K562 (cell line): ENCODE data around the gene SIRT2. TPM values are rescaled to one million over a fixed set of nuclear protein-coding genes. Genes with fewer than 3 reads are reported as not detected.

ENCODE experiments used
- ATAC-seq: fragments of 200-7000 bp; cut with Tn5 transposase; 3 replicates; pipeline ENCODE4 v1.9.1; 2020; ENCODE audit warnings: moderate library complexity
- BruUV-seq: library from RNA; stranded (reverse); fragments of 400-500 nt; replicated peaks from 2 replicates; lab custom pipeline; 2021; lab: Mats Ljungman, UMichigan
- CTCF ChIA-PET: fragments of 300-600 bp; formaldehyde crosslinking; extraction: SDS; loops from one replicate; lab custom pipeline; 2021; ENCODE audit warnings: low intra/inter-chr PET ratio; lab: Yijun Ruan, JAX
- POLR2A ChIA-PET: fragments of 300-600, 350-650 bp; sonication (Branson Sonifier 250); formaldehyde crosslinking; extraction: SDS; loops from one replicate; lab custom pipeline; 2021; ENCODE audit warnings: antibody characterized with exemption, inconsistent platforms; lab: Yijun Ruan, JAX
- DNase-seq, 4 experiments: peaks; one replicate each; pipeline versions ENCODE4 v3.0.0 to v3.0.0-alpha.2; 2011 to 2018; ENCODE audit warnings: low spot score in 3 of 4, mixed read lengths in 3 of 4; ENCODE audit errors: extremely low read depth in 1 of 4
- FAIRE-seq: peaks from 2 replicates; lab custom pipeline; 2011; peaks lifted over from hg19 to GRCh38; lab: Jason Lieb, UNC
- H2AFZ ChIP-seq: 2 replicates; pipeline ENCODE4 v1.6.0; 2011; ENCODE audit warnings: low read depth, low read length, control low read depth, inconsistent platforms
- H3K27ac ChIP-seq: fragments of 200-600 bp; 3 replicates; pipeline ENCODE4 v1.8.0; 2011; ENCODE audit warnings: low read depth, mild to moderate bottlenecking, control low read depth, inconsistent platforms, low read length, moderate library complexity, mixed read lengths; ENCODE audit errors: extremely low read depth
- H3K27me3 ChIP-seq, 2 experiments: fragments of 300-600 bp in 1 of 2; 2 replicates in 1 of 2; 3 replicates in 1 of 2; pipeline versions ENCODE4 v1.6.0 to v1.8.0; 2011; ENCODE audit warnings: inconsistent platforms in 2 of 2, low read length in 2 of 2, mild to moderate bottlenecking in 1 of 2, mixed read lengths in 1 of 2, moderate library complexity in 1 of 2; ENCODE audit not compliant: control insufficient read depth in 2 of 2, insufficient read depth in 2 of 2
- H3K36me3 ChIP-seq: fragments of 300-600 bp; 3 replicates; pipeline ENCODE4 v1.8.0; 2011; ENCODE audit warnings: mild to moderate bottlenecking, low read length, inconsistent platforms; ENCODE audit not compliant: control insufficient read depth, insufficient read depth
- H3K4me1 ChIP-seq, 2 experiments: fragments of 200-600 bp in 1 of 2; replicated peaks in 1 of 2; 2 replicates in 1 of 2; 3 replicates in 1 of 2; pipeline versions ENCODE4 v1.5.1 to v1.8.0; 2011; ENCODE audit warnings: inconsistent platforms in 2 of 2, low read length in 2 of 2, mild to moderate bottlenecking in 1 of 2, mixed read lengths in 1 of 2, moderate library complexity in 1 of 2; ENCODE audit not compliant: control insufficient read depth in 2 of 2, insufficient read depth in 2 of 2
- H3K4me2 ChIP-seq: 2 replicates; pipeline ENCODE4 v1.6.1; 2011; ENCODE audit warnings: low read length, control low read depth, inconsistent platforms, mixed read lengths; ENCODE audit not compliant: insufficient read depth
- H3K4me3 ChIP-seq: fragments of 200-600 bp; sonication (generic), shearing (Covaris generic); 2 replicates; pipeline ENCODE4 v1.5.1; 2016; ENCODE audit warnings: control low read depth, inconsistent platforms
- H3K79me2 ChIP-seq: fragments of 200-600 bp; 3 replicates; pipeline ENCODE4 v1.8.0; 2011; ENCODE audit warnings: low read length, inconsistent platforms; ENCODE audit not compliant: control insufficient read depth, insufficient read depth
- H3K9ac ChIP-seq, 2 experiments: 2 replicates each; pipeline versions ENCODE4 v1.6.0 to v1.6.1; 2011; ENCODE audit warnings: low read depth in 2 of 2, low read length in 2 of 2, control low read depth in 1 of 2, inconsistent platforms in 1 of 2, mild to moderate bottlenecking in 1 of 2, mixed read lengths in 1 of 2; ENCODE audit not compliant: insufficient read depth in 1 of 2
- H3K9me1 ChIP-seq: one replicate; pipeline ENCODE4 v1.6.0; 2011; ENCODE audit warnings: inconsistent platforms, mild to moderate bottlenecking, low read length, moderate library complexity; ENCODE audit not compliant: control insufficient read depth, insufficient read depth
- H3K9me3 ChIP-seq: replicated peaks from 2 replicates; pipeline ENCODE4 v1.5.1; 2011; ENCODE audit warnings: low read depth, low read length, inconsistent platforms; ENCODE audit not compliant: control insufficient read depth, insufficient read depth
- H4K20me1 ChIP-seq: replicated peaks from 2 replicates; pipeline ENCODE4 v1.6.1; 2011; ENCODE audit warnings: low read length, inconsistent platforms, mixed read lengths; ENCODE audit not compliant: control insufficient read depth, insufficient read depth
- HINFP ChIP-seq: fragments of 450-650 bp; conservative IDR thresholded peaks from 2 replicates; pipeline ENCODE4 v1.6.1; 2016; ENCODE audit warnings: missing genetic modification characterization, low read depth, mild to moderate bottlenecking, control low read depth, missing compliant biosample characterization
- NKRF ChIP-seq: fragments of 450-650 bp; IDR thresholded peaks from 2 replicates; pipeline ENCODE4 v1.6.1; 2016; ENCODE audit warnings: borderline replicate concordance
- RBM25 ChIP-seq: fragments of 200-400 bp; formaldehyde crosslinking; IDR thresholded peaks from 2 replicates; pipeline ENCODE4 v1.6.1; 2018; ENCODE audit warnings: low read length, low read depth, moderate library complexity; ENCODE audit not compliant: severe bottlenecking
- ZNF23 ChIP-seq: fragments of 250-450 bp; sonication (Bioruptor Pico); IDR thresholded peaks from 2 replicates; pipeline ENCODE4 v1.4.0; 2020; ENCODE audit warnings: mild to moderate bottlenecking
- WGBS: fragments of 100-300 bp; shearing (Covaris generic); methylation state at CpG from one replicate; pipeline ENCODE4 v1.1.6; 2016; ENCODE audit warnings: low coverage, mixed read lengths; ENCODE audit not compliant: insufficient coverage; ENCODE audit errors: missing lambda C conversion rate; 5-methylcytosine and 5-hydroxymethylcytosine counted together
- in situ Hi-C: fragments of 300-500 bp; cut with MboI; formaldehyde crosslinking; loops from 4 replicates; pipeline ENCODE4 v1.15.0; 2018; ENCODE audit warnings: inconsistent platforms, mixed read lengths
- intact Hi-C: fragments of 100-400 bp; cut with micrococcal nuclease; formaldehyde crosslinking; loops from 2 replicates; pipeline ENCODE4 v1.14.2; 2022
- polyA plus RNA-seq, 8 experiments: library from polyadenylated mRNA; depleted of rRNA in 4 of 8; stranded (reverse) in 5 of 8; unstranded in 3 of 8; fragments of >200 nt; fragmentation: Nextera tagmentation in 2 of 8; fragmentation: Illumina TruSeq in 1 of 8; extraction: Ambion mirVana in 2 of 8; extraction: Trizol in 1 of 8; gene quantifications; 2 replicates each; pipeline versions ENCODE4 v1.2.1 to v1.2.3, GENCODE V29; 2011 to 2014; ENCODE audit warnings: inconsistent platforms in 1 of 8, missing spikeins in 1 of 8
- total RNA-seq, 7 experiments: library from RNA; depleted of rRNA in 6 of 7; stranded (reverse); fragments of >200 nt in 6 of 7; fragmentation: Illumina TruSeq in 2 of 7; extraction: Trizol in 2 of 7; gene quantifications; 2 replicates each; pipeline versions ENCODE4 v1.2.1 to v1.2.3, GENCODE V29; 2011 to 2021; ENCODE audit warnings: low replicate concordance in 1 of 7

Gene SIRT2
- total and polyA plus RNA-seq, 9 of the 15 experiments (the other 6 are each of a cell fraction or from before 2014, with no cell fraction given) = 2.3 to 35.2 (median 22.9) TPM

- no peak for TF ChIP-seq NKRF
- no peak for TF ChIP-seq HINFP (tag)
- TF ChIP-seq, all 486 proteins: peak for 0
Observed at GRCh38 chr19:38869160-38869835, 30.1 kb downstream of the SIRT2 start (continued).

- POLR2A ChIA-PET = no interaction called here
- no peaks in the 10 kb centered on the region for H3K79me2 ChIP-seq
- peaks cover 0 to 29% of the 10 kb centered on the region in 2 experiments; a peak in 3 of 5 replicates for H3K4me1 ChIP-seq
- TF ChIP-seq RBM25 (peak; percentile 33), ZNF23 (CRISPR knock-in tag) (no peak)
- DNase-seq (no peak), ATAC-seq (no peak), FAIRE-seq (no peak)
- H3K27ac ChIP-seq = no peak overlapping the region
- no TSS peak for BruUV-seq
- intact Hi-C loops (no loop called here), in situ Hi-C loops (no loop called here)
- no peaks in the 10 kb centered on the region for H3K36me3 ChIP-seq
- H3K4me3 ChIP-seq = no peak overlapping the region
- no peaks in the 10 kb centered on the region for H4K20me1 ChIP-seq
- no peak overlapping the region for H2AFZ ChIP-seq
- 59% methylated on average over 6 of the region's 6 CpGs for WGBS
- no peaks in the 10 kb centered on the region for H3K9me3 ChIP-seq
- H3K4me2 ChIP-seq = no peak overlapping the region
- peak overlapping the region in 1 of 2 experiments; percentile 35; a peak in 1 of 4 replicates for H3K9ac ChIP-seq
- H3K9me1 ChIP-seq = no peaks in the 10 kb centered on the region
- CTCF ChIA-PET = no interaction called here
- no peaks in the 10 kb centered on the region for H3K27me3 ChIP-seq
Observed at GRCh38 chr19:38868551-38868950, 30.9 kb downstream of the SIRT2 start.
